Astrocyte of the spinal cord (primary cell): ENCODE measurements around the gene SPATA13.

Source experiments
- DNase-seq: peaks from one replicate; pipeline ENCODE4 v3.0.0; 2011; ENCODE audit warnings: low read depth, low spot score
- H3K4me3 ChIP-seq: 2 replicates; pipeline ENCODE4 v1.5.1; 2011; ENCODE audit warnings: low read depth, mild to moderate bottlenecking, low read length, moderate library complexity
- CTCF ChIP-seq: IDR thresholded peaks from 2 replicates; pipeline ENCODE4 v1.5.1; 2012; ENCODE audit warnings: low read depth, mild to moderate bottlenecking, low read length, inconsistent platforms
- in situ Hi-C: cut with HindIII; loops from 2 replicates; pipeline ENCODE4 v1.10.0; 2017; ENCODE audit warnings: low sequenced_read_pairs

SPATA13 gene

GRCh38 chr13:24274452-24275021, 114.0 kb downstream of the SPATA13 start:
- DNase-seq = no peak
- H3K4me3 ChIP-seq = no peak overlapping the region
- TF ChIP-seq CTCF = no peak
- in situ Hi-C loops = no loop called here

GRCh38 chr13:24275041-24275440, 114.5 kb downstream of the SPATA13 start:
- in situ Hi-C loops = no loop called here
- no peak overlapping the region for H3K4me3 ChIP-seq
- TF ChIP-seq CTCF = no peak
- DNase-seq = no peak

- no peak overlapping the region for H3K4me3 ChIP-seq
- in situ Hi-C loops = no loop called here
- DNase-seq = no peak
- no peak for TF ChIP-seq CTCF
Measured at GRCh38 chr13:24276306-24276705, 115.8 kb downstream of the SPATA13 start.

GRCh38 chr13:24276861-24277260, 116.3 kb downstream of the SPATA13 start:
- H3K4me3 ChIP-seq = no peak overlapping the region
- DNase-seq = no peak
- in situ Hi-C loops = no loop called here
- TF ChIP-seq CTCF = no peak

- in situ Hi-C loops = no loop called here
- H3K4me3 ChIP-seq = no peak overlapping the region
- TF ChIP-seq CTCF = no peak
- no peak for DNase-seq
Measured at GRCh38 chr13:24277761-24278160, 117.2 kb downstream of the SPATA13 start.

- no peak for DNase-seq
- no peak for TF ChIP-seq CTCF
- H3K4me3 ChIP-seq = no peak overlapping the region
- in situ Hi-C loops = no loop called here
Measured at GRCh38 chr13:24279327-24280110, 119.0 kb downstream of the SPATA13 start.
